Stimulated activated naive CD8-positive, alpha-beta T cell treated with anti-CD3 and anti-CD28 coated beads, Interleukin-15, Interleukin-2, amounts not matched to agents 100 ng/mL and 50 ng/mL, for 24 hours (primary cell): Measurements from ENCODE around the gene RNF7.
"Not testable (repeated sequence)": the region's sequence is repeated elsewhere in the genome, so short reads cannot be mapped to it uniquely, and the experiment has no call there.

Source experiments
- H3K27ac Mint-ChIP-seq: one replicate; pipeline ENCODE4 v1.8.0; 2021; ENCODE audit warnings: mild to moderate bottlenecking, mixed read lengths
- H3K27me3 Mint-ChIP-seq: one replicate; pipeline ENCODE4 v1.8.0; 2021; ENCODE audit warnings: mixed read lengths
- H3K36me3 Mint-ChIP-seq: one replicate; pipeline ENCODE4 v1.8.0; 2021; ENCODE audit warnings: low read depth, mixed read lengths
- H3K4me1 Mint-ChIP-seq: one replicate; pipeline ENCODE4 v1.8.0; 2021; ENCODE audit warnings: low read depth, mixed read lengths
- H3K4me3 Mint-ChIP-seq: one replicate; pipeline ENCODE4 v1.8.0; 2021; ENCODE audit warnings: mild to moderate bottlenecking, mixed read lengths
- H3K9me3 Mint-ChIP-seq: one replicate; pipeline ENCODE4 v1.8.0; 2021; ENCODE audit warnings: mixed read lengths

Gene RNF7

GRCh38 chr3:141754032-141754431, 15.9 kb downstream of the RNF7 start:
- Mint-ChIP-seq H3K9me3 (no peaks in the 10 kb centered on the region), H3K36me3 (peaks cover 6% of the 10 kb centered on the region), H3K27me3 (no peaks in the 10 kb centered on the region), H3K4me3 (no peak overlapping the region), H3K4me1 (no peaks in the 10 kb centered on the region), H3K27ac (no peak overlapping the region)

- H3K36me3 Mint-ChIP-seq, H3K27me3 Mint-ChIP-seq, H3K4me1 Mint-ChIP-seq, H3K9me3 Mint-ChIP-seq, H3K27ac Mint-ChIP-seq, H3K4me3 Mint-ChIP-seq: not testable (repeated sequence)
Measured at GRCh38 chr3:141762552-141762951, 24.5 kb downstream of the RNF7 start.

- Mint-ChIP-seq H3K27me3 (no peaks in the 10 kb centered on the region), H3K4me3 (no peak within 1 kb of the TSS), H3K4me1 (peaks cover 5% of the 10 kb centered on the region), H3K9me3 (no peaks in the 10 kb centered on the region), H3K27ac (no peak within 1 kb of the TSS), H3K36me3 (no peaks in the 10 kb centered on the region)
Measured at GRCh38 chr3:141763088-141763750, 25.1 kb downstream of the RNF7 start, which contains the start of gene GRK7. Gene GRK7 (plus strand): TSS chr3:141763408. CDS start chr3:141778285, 14,877 bp downstream.

GRCh38 chr3:141764045-141764444, 25.9 kb downstream of the RNF7 start:
- Mint-ChIP-seq H3K27me3 (no peaks in the 10 kb centered on the region), H3K9me3 (no peaks in the 10 kb centered on the region), H3K4me1 (peaks cover 5% of the 10 kb centered on the region), H3K4me3 (no peak overlapping the region), H3K36me3 (no peaks in the 10 kb centered on the region), H3K27ac (no peak overlapping the region)

- Mint-ChIP-seq H3K27me3 (no peaks in the 10 kb centered on the region), H3K4me1 (peaks cover 5% of the 10 kb centered on the region), H3K27ac (no peak overlapping the region), H3K4me3 (no peak overlapping the region), H3K36me3 (no peaks in the 10 kb centered on the region), H3K9me3 (no peaks in the 10 kb centered on the region)
Measured at GRCh38 chr3:141764465-141764864, 26.4 kb downstream of the RNF7 start.

GRCh38 chr3:141764986-141765385, 26.9 kb downstream of the RNF7 start:
- Mint-ChIP-seq H3K36me3 (no peaks in the 10 kb centered on the region), H3K9me3 (no peaks in the 10 kb centered on the region), H3K4me1 (peaks cover 5% of the 10 kb centered on the region), H3K4me3 (no peak overlapping the region), H3K27me3 (no peaks in the 10 kb centered on the region), H3K27ac (no peak overlapping the region)

GRCh38 chr3:141767066-141767465, 29.0 kb downstream of the RNF7 start:
- Mint-ChIP-seq H3K4me3 (no peak overlapping the region), H3K36me3 (no peaks in the 10 kb centered on the region), H3K4me1 (peaks cover 5% of the 10 kb centered on the region), H3K9me3 (no peaks in the 10 kb centered on the region), H3K27ac (no peak overlapping the region), H3K27me3 (no peaks in the 10 kb centered on the region)

- no peaks in the 10 kb centered on the region for H3K9me3 Mint-ChIP-seq
- H3K36me3 Mint-ChIP-seq = no peaks in the 10 kb centered on the region
- H3K4me3 Mint-ChIP-seq = no peak overlapping the region
- peaks cover 5% of the 10 kb centered on the region for H3K4me1 Mint-ChIP-seq
- no peak overlapping the region for H3K27ac Mint-ChIP-seq
- H3K27me3 Mint-ChIP-seq = no peaks in the 10 kb centered on the region
Measured at GRCh38 chr3:141769221-141769894, 31.3 kb downstream of the RNF7 start.

- Mint-ChIP-seq H3K9me3 (no peaks in the 10 kb centered on the region), H3K36me3 (no peaks in the 10 kb centered on the region), H3K27ac (no peak overlapping the region), H3K27me3 (no peaks in the 10 kb centered on the region), H3K4me1 (no peaks in the 10 kb centered on the region), H3K4me3 (no peak overlapping the region)
Measured at GRCh38 chr3:141773676-141774075, 35.6 kb downstream of the RNF7 start.

GRCh38 chr3:141776376-141776775, 38.3 kb downstream of the RNF7 start:
- H3K4me3 Mint-ChIP-seq = no peak overlapping the region

GRCh38 chr3:141776885-141777284, 38.8 kb downstream of the RNF7 start:
- Mint-ChIP-seq H3K27me3 (no peaks in the 10 kb centered on the region), H3K36me3 (no peaks in the 10 kb centered on the region), H3K27ac (no peak overlapping the region), H3K4me3 (no peak overlapping the region), H3K9me3 (no peaks in the 10 kb centered on the region), H3K4me1 (no peaks in the 10 kb centered on the region)

More at GRCh38 chr3:141776376-141776775, 38.3 kb downstream of the RNF7 start:
- no peaks in the 10 kb centered on the region for H3K36me3 Mint-ChIP-seq
- H3K27me3 Mint-ChIP-seq = no peaks in the 10 kb centered on the region
- H3K27ac Mint-ChIP-seq = no peak overlapping the region
- no peaks in the 10 kb centered on the region for H3K4me1 Mint-ChIP-seq
- H3K9me3 Mint-ChIP-seq = no peaks in the 10 kb centered on the region

GRCh38 chr3:141777957-141778813, 40.1 kb downstream of the RNF7 start:
- no peaks in the 10 kb centered on the region for H3K9me3 Mint-ChIP-seq
- H3K27ac Mint-ChIP-seq = no peak overlapping the region
- H3K4me1 Mint-ChIP-seq = no peaks in the 10 kb centered on the region
- no peaks in the 10 kb centered on the region for H3K36me3 Mint-ChIP-seq
- H3K4me3 Mint-ChIP-seq = no peak overlapping the region
- H3K27me3 Mint-ChIP-seq = no peaks in the 10 kb centered on the region

GRCh38 chr3:141779667-141780066, 41.6 kb downstream of the RNF7 start:
- Mint-ChIP-seq H3K27ac (no peak overlapping the region), H3K9me3 (no peaks in the 10 kb centered on the region), H3K27me3 (no peaks in the 10 kb centered on the region), H3K36me3 (no peaks in the 10 kb centered on the region), H3K4me3 (no peak overlapping the region), H3K4me1 (no peaks in the 10 kb centered on the region)

- no peak overlapping the region for H3K4me3 Mint-ChIP-seq
- no peaks in the 10 kb centered on the region for H3K9me3 Mint-ChIP-seq
- H3K27ac Mint-ChIP-seq = no peak overlapping the region
- H3K4me1 Mint-ChIP-seq = no peaks in the 10 kb centered on the region
- H3K27me3 Mint-ChIP-seq = no peaks in the 10 kb centered on the region
- no peaks in the 10 kb centered on the region for H3K36me3 Mint-ChIP-seq
Measured at GRCh38 chr3:141782386-141782932, 44.4 kb downstream of the RNF7 start.

- no peaks in the 10 kb centered on the region for H3K4me1 Mint-ChIP-seq
- H3K27me3 Mint-ChIP-seq = no peaks in the 10 kb centered on the region
- no peak overlapping the region for H3K27ac Mint-ChIP-seq
- H3K4me3 Mint-ChIP-seq = no peak overlapping the region
- no peaks in the 10 kb centered on the region for H3K9me3 Mint-ChIP-seq
- H3K36me3 Mint-ChIP-seq = no peaks in the 10 kb centered on the region
Measured at GRCh38 chr3:141783632-141784031, 45.5 kb downstream of the RNF7 start.
